Measurements from ENCODE around the gene DAB2IP. TPM values are rescaled to one million over a fixed set of nuclear protein-coding genes. Genes with fewer than 3 reads are reported as not detected.
"Not testable (repeated sequence)": the region's sequence is repeated elsewhere in the genome, so short reads cannot be mapped to it uniquely, and the experiment has no call there.

DAB2IP gene
- polyA plus RNA-seq, 12 donors: 29.6 to 49.8 (median 38.4) TPM; not detected in 1

DNA sequence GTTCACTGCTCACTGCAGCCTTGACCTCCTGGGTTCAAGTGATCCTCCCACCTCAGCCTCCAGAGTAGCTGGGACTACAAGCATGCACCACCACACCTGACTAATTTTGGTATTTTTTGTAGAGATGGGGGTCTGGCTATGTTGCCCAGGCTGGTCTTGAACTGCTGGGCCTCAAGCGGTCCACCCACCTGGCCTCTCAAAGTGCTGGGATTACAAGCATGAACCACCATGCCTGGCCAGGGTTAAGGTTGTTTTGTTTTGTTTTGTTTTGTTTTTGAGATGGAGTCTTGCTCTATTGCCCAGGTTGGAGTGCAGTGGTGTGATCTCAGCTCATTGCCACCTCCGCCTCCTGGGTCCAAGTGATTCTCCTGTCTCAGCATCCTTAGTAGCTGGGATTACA lies 28.0 kb upstream of the DAB2IP start:
- DNase-seq: not testable (repeated sequence)

- no peak for DNase-seq
Observed at GRCh38 chr9:121625590-121625989, 25.8 kb upstream of the DAB2IP start.

DNA sequence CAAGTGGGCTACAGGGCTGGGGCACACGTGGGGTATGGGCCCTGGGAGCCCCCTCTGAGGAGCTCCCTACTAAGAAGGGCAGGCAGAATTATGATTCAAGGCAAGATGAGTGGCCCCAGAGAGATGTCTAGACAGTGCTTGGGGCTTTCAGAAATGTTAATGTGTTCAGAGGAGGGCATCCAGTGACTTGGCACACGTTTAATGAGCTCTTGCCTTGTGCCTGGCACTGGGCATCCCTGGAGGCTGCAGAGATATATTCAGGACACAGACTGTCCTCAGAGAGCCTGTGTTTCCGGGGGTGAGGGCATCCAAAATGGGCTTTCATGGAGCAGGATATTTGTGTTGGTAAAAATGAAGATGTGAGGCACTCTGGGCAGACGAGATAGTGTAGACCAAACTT lies 25.4 kb upstream of the DAB2IP start:
- no peak for DNase-seq

GRCh38 chr9:121627427-121627826 lies 24.0 kb upstream of the DAB2IP start:
- no peak for DNase-seq

- no peak for DNase-seq
Observed at GRCh38 chr9:121628401-121628800, 23.0 kb upstream of the DAB2IP start.

DNA sequence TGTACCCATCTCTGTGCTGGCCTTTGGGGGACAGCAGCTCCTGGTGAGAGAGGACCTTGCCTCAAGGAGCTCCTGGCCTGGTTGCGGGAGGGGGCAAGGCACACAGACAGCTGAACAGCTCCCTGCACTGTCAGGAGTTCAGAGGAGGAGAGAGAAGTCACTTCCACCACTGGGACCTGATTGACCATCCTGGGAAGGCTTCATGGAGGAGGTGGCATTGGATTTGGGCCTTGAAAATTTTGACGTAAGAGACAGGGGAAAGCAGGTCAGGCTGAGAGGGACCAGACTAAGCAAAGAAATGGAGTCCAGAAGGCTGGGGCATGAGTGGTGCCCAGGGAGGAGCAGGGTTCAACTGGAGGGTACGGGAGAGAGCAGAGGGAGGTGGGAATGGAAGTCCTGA lies 20.3 kb upstream of the DAB2IP start:
- DNase-seq: no peak

GRCh38 chr9:121631978-121632418 lies 19.4 kb upstream of the DAB2IP start:
- DNase-seq: no peak

- no peak for DNase-seq
Observed at GRCh38 chr9:121633119-121633714, 18.2 kb upstream of the DAB2IP start.

GRCh38 chr9:121633736-121634135 lies 17.7 kb upstream of the DAB2IP start:
- DNase-seq: no peak

DNA sequence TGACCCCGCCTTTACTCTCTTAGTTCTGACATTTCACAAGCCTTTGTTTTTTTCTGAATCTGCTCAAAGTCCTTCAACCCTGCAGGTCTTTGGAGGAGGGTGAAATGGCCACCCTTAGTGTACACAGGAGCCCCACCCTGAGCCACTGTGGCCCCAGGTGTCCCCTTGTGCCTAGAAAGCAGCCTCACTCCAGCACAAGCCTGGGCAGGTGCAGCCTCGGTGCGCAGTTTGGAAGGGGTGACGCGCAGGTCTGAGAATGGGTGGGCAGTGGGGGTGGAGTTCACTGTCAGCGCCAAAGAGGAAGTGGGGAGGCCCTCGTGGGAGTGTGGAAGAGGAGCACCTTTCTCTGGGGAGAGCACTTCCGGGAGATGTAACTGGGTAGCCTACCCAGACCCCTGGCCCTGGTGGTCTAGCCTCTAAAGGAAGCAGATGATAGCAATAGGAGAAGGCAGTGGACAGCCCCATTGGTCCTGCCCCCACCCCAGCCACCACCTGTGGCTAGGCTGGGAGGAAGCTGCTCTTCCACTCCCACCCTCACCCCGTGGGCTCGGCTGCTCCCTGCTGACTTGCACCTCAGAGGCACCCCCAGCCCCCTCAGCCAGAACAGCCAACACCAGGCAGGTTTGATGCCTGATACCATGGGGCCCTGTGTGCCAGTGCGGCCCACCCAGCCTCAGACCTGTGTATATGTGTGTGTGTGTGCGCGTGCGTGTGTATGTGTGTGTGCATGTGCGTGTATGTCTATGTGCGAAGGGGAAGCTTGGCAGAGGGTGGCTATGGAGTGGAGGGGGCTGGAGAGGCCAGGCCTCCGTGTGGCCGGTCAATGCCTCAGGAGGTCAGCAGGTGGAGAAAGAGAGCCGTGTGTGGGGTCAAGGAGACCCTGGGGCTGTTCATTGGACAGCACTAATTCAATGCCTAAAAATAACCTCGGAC lies 16.8 kb upstream of the DAB2IP start:
- DNase-seq: no peak

- no peak for DNase-seq
Observed at GRCh38 chr9:121635300-121635876, 16.0 kb upstream of the DAB2IP start.

DNA sequence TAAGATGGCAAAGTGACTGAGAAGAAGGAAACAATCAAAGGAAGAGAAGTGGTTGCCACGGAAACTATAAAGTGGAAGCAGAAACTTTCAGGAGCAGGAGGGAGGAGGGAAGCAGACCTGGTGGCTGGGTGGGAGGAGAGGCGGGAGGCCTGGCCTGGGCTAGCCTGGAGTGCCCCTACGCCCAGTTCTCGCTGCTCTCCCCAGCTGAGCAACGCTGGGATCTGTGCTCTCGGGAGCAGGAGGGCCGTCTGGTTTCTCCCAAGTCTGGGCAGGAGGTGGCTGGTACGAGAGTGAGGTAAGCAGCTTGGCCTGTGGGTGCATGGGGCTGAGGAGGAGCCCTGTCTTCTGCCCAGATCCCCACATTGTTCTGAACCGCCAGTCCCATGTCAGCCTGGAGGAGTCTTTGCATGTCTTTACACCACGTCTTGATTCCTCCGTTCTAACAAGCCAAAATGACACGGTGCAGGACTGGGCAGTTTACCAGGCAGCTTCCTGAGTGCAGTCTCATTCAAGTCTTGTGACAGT lies 15.0 kb upstream of the DAB2IP start:
- DNase-seq: peak; percentile 57

DNA sequence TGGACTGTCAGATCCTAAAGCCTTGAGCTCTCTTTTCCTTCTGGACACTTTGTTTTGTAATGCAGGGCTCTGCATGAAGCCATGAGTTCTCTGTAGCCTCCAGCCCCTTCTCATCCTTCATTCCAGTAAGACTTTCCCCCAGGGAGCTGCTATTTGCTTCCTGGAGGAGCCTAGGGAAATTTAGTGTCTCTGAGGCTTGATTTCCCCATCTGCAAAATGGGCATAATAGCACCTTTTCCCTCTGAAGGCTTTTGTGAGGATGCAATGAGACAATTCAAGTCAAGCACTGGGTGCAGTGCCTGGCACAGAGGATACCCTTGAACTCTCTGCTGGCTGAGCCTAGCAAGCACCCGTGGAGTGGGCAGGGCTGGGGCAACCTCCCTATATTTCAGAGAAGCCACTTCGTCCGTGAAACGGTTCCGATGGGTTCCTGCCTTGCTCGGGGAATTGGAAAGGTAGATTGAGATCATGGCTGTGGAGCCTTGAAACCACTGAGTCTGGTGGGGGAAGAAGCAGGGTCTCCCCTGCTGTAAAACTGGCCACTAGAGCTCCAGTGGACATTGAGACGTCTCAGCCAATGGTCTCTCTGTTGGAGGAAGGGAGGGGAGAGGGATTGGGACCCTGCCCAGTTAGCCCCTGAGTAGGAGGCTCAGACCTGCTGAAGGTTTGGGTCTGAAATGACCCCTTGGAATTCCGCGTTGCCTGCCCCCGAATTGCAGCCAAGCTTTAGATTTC lies 14.3 kb upstream of the DAB2IP start:
- DNase-seq: no peak

DNA sequence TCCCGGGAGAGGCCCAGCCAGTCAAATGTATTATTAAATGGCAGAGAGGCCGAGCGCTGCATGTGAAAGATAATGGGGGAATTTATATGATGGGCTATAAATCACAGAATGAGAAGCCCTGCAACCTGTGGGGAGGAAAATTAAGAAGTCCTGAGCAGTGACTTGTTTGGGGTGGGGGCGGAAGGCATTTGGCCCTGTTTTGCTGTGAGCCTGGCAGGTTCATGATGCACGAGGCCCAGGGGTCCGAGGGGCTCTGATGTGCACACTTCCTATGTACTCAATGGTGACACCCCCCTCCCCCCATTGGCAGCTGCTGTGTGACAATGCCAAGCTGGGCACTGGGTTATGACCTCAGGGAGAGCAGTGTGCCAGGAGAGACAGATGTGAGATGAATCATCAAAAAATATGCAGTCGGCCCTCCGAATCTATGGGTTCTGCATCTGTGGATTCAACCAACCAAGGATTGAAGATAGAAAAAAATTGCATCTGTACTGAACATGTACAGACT lies 13.7 kb upstream of the DAB2IP start:
- no peak for DNase-seq

DNA sequence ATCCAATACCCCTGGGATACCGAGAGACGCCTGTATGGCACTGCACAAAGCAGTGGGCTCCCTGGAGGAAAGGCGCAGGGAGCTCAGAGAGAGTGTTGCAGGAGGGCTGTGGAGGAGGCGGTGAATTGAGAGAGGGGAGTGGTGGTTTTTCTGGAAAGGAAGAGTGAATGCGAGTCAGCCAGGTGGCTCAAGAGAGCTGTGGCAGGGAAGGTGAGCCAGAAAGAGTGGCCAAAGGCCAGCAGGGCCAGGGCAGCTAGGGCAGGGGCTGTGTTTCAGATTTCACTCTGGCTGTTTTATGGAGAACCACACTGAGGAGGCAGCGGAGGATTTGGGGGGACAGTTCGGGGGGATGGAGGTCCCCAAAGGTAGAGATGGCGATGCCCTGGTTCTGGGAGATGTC lies 13.0 kb upstream of the DAB2IP start:
- no peak for DNase-seq

- no peak for DNase-seq
Observed at GRCh38 chr9:121638901-121639592, 12.4 kb upstream of the DAB2IP start.

DNA sequence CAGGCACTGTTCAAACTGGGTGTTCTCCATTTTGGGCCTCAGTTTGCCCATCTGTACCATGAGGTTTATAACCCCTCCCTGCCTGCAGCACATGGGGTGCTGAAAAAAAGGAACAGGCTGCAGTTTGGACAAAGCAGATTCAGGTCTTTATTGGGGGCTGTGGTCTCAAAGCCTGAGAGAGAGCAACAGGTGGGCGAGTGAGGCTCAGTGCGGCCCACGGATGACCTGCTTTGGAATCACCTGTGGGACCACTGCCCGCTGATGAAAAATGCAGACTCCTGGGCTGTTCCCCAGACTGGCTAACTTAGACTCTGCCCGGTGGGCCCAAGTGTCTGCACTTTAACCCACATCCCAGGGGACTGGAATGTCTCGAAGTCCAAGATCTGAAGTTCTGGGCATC lies 11.8 kb upstream of the DAB2IP start:
- no peak for DNase-seq

GRCh38 chr9:121640076-121640475 lies 11.4 kb upstream of the DAB2IP start:
- no peak for DNase-seq

DNA sequence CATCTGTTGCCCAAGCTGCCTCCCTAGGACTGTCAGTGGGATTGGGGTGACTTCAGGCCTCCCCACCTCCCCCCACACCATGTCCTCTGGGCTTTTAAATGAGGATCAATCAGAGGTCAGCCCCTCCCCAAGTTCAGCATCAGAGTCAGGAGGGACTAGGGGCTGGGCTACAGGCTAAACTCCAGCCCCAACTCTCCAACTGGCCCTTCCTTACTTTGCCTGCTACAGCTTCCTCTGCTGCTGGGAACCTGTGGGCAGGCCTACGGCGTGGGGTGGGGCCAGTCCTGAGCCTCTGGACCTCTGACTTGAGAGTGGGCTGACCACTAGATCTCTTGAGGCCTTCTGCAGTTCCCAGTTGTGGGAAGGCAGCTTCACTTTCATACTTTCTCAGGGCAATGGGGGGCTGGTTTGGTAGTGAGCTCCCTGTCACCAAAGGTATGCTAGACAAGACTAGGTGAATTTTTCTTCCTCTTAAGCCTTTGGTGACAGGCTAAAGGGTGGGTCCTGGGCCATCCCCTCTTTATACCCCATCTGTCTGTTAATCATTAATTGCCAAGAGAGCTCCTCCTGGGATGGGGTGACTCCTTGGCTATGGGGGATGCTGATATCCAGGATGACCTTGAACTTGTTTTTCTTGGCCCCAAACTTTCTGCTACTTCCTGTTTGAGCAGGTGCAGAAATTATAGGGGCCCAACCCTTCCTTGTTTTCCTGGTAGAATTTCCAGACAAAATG lies 10.8 kb upstream of the DAB2IP start:
- no peak for DNase-seq

GRCh38 chr9:121641224-121641611 lies 10.2 kb upstream of the DAB2IP start:
- DNase-seq: no peak
